HG03558 (cell line): ENCODE results near the gene CENPO.
"Not testable (repeated sequence)": the region's sequence is repeated elsewhere in the genome, so short reads cannot be mapped to it uniquely, and the experiment has no call there.

Experiments used
- ATAC-seq: cut with Tn5 transposase; IDR thresholded peaks from one replicate; pipeline ENCODE4 v1.9.1; 2021; ENCODE audit warnings: moderate number of reproducible peaks; ENCODE audit not compliant: unreplicated experiment; ENCODE audit errors: extremely low read depth

Gene CENPO

GRCh38 chr2:24787532-24787931, 5.7 kb upstream of the CENPO start:
- no peak for ATAC-seq

GRCh38 chr2:24788816-24789215, 4.4 kb upstream of the CENPO start:
- no peak for ATAC-seq

- no peak for ATAC-seq
Measured at GRCh38 chr2:24791452-24791851, 1.8 kb upstream of the CENPO start.

- no peak for ATAC-seq
Measured at GRCh38 chr2:24792542-24792873, 717 bp upstream of the CENPO start.

GRCh38 chr2:24793761-24794435, 673 bp downstream of the CENPO start:
- no peak for ATAC-seq

GRCh38 chr2:24797644-24798043, 4.4 kb downstream of the CENPO start:
- no peak for ATAC-seq

- ATAC-seq: not testable (repeated sequence)
Measured at GRCh38 chr2:24800487-24800886, 7.3 kb downstream of the CENPO start.

- not testable (repeated sequence) for ATAC-seq
Measured at GRCh38 chr2:24805811-24806660, 12.8 kb downstream of the CENPO start.

- no peak for ATAC-seq
Measured at GRCh38 chr2:24806661-24807036, 13.4 kb downstream of the CENPO start.

GRCh38 chr2:24809316-24810007, 16.2 kb downstream of the CENPO start:
- ATAC-seq: no peak

- ATAC-seq: no peak
Measured at GRCh38 chr2:24813691-24814137, 20.5 kb downstream of the CENPO start.

GRCh38 chr2:24814516-24814915, 21.3 kb downstream of the CENPO start:
- no peak for ATAC-seq

- no peak for ATAC-seq
Measured at GRCh38 chr2:24815171-24815570, 21.9 kb downstream of the CENPO start.

- no peak for ATAC-seq
Measured at GRCh38 chr2:24816404-24816803, 23.2 kb downstream of the CENPO start.

GRCh38 chr2:24816884-24817283, 23.7 kb downstream of the CENPO start:
- no peak for ATAC-seq

- no peak for ATAC-seq
Measured at GRCh38 chr2:24818721-24819167, 25.5 kb downstream of the CENPO start.

- ATAC-seq: no peak
Measured at GRCh38 chr2:24819442-24820174, 26.4 kb downstream of the CENPO start.

GRCh38 chr2:24820175-24820513, 26.9 kb downstream of the CENPO start:
- ATAC-seq: no peak

GRCh38 chr2:24820598-24821432, 27.6 kb downstream of the CENPO start:
- ATAC-seq: no peak

- ATAC-seq: no peak
Measured at GRCh38 chr2:24821433-24821891, 28.2 kb downstream of the CENPO start.
